ENCODE measurements around the gene DTWD1. TPM values are rescaled to one million over a fixed set of nuclear protein-coding genes. Genes with fewer than 3 reads are reported as not detected.
"Not testable (repeated sequence)": the region's sequence is repeated elsewhere in the genome, so short reads cannot be mapped to it uniquely, and the experiment has no call there.

DTWD1 gene
- total RNA-seq, 2 experiments from 2014 or later: 21.4 to 21.9 TPM

DNA sequence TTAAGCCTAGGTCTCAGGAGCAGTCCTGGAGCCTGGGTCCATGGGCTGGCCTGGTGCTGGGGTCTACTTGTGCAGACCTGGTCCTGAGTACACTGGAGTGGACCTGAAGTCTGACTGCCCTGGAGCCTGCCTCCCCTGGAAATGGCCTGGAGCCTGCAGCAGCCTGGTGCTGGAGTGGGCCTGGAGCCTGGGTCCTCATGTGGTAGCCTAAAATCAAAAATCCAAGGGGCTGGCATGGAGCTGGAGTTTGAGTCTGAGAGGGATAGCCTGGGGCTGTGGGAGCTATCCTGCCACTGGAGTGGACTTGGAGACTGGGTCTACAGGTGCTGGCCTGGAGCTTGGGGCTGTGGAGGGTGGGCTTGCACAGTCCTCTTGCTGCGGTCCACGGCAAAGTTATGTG, 15.3 kb upstream of the DTWD1 start:
- DNase-seq (no peak), ATAC-seq (no peak)
- CTCF ChIA-PET: interaction anchor here (0.8 to 1.5 kb wide), 2 partner anchors 10 to 12 kb away, joined by 3 read pairs; no protein-coding TSS in a partner anchor
- Mint-ChIP-seq H3K9me3 (peaks cover 25% of the 10 kb centered on the region), H3K36me3 (ENCODE audit: low read depth) (peaks cover 34% of the 10 kb centered on the region), H3K4me3 (no peak overlapping the region), H3K27me3 (no peaks in the 10 kb centered on the region), H3K4me1 (ENCODE audit: low read depth) (no peaks in the 10 kb centered on the region), H3K27ac (no peak overlapping the region)
- TF ChIP-seq CTCF (IDR thresholded peaks at IDR 0.05): no peak
- intact Hi-C loops (cut with micrococcal nuclease): no loop called here
- POLR2A ChIA-PET: interaction anchor here (0.5 kb wide), 1 partner anchor 803 kb away, joined by 3 read pairs; no protein-coding TSS in a partner anchor

GRCh38 chr15:49606594-49606993, 14.3 kb upstream of the DTWD1 start:
- peaks cover 32% of the 10 kb centered on the region for H3K36me3 Mint-ChIP-seq (ENCODE audit: low read depth)
- no peak for ATAC-seq
- intact Hi-C loops (cut with micrococcal nuclease): no loop called here
- peaks cover 22% of the 10 kb centered on the region for H3K9me3 Mint-ChIP-seq
- no peak overlapping the region for H3K4me3 Mint-ChIP-seq
- H3K27me3 Mint-ChIP-seq: no peaks in the 10 kb centered on the region
- no peak overlapping the region for H3K27ac Mint-ChIP-seq
- no peak for TF ChIP-seq CTCF (IDR thresholded peaks at IDR 0.05)
- ChIA-PET CTCF (interaction anchor here (1.5 kb wide), 1 partner anchor 11 kb away, joined by 3 read pairs; no protein-coding TSS in a partner anchor), POLR2A (no interaction called here)
- no peaks in the 10 kb centered on the region for H3K4me1 Mint-ChIP-seq (ENCODE audit: low read depth)
- DNase-seq: no peak

- no peak for TF ChIP-seq CTCF (IDR thresholded peaks at IDR 0.05)
- Mint-ChIP-seq H3K4me1 (ENCODE audit: low read depth) (no peaks in the 10 kb centered on the region), H3K27me3 (no peaks in the 10 kb centered on the region), H3K4me3 (no peak overlapping the region), H3K36me3 (ENCODE audit: low read depth) (peaks cover 38% of the 10 kb centered on the region), H3K9me3 (peaks cover 10% of the 10 kb centered on the region), H3K27ac (no peak overlapping the region)
- ATAC-seq (no peak), DNase-seq (no peak)
- ChIA-PET POLR2A (no interaction called here), CTCF (no interaction called here)
- intact Hi-C loops (cut with micrococcal nuclease): no loop called here
These were observed 10.5 kb upstream of the DTWD1 start for GRCh38 chr15:49610157-49610918.

GRCh38 chr15:49612240-49612639, 8.6 kb upstream of the DTWD1 start:
- intact Hi-C loops (cut with micrococcal nuclease); H3K4me1 Mint-ChIP-seq (ENCODE audit: low read depth); H3K27me3 Mint-ChIP-seq; H3K27ac Mint-ChIP-seq; ATAC-seq; DNase-seq; CTCF ChIA-PET; H3K4me3 Mint-ChIP-seq; POLR2A ChIA-PET: not testable (repeated sequence)
- peaks cover 38% of the 10 kb centered on the region for H3K36me3 Mint-ChIP-seq (ENCODE audit: low read depth)
- peaks cover 15% of the 10 kb centered on the region for H3K9me3 Mint-ChIP-seq

- Mint-ChIP-seq H3K9me3 (peaks cover 13% of the 10 kb centered on the region), H3K4me3 (peak overlapping the region; percentile 38), H3K27ac (no peak overlapping the region), H3K36me3 (ENCODE audit: low read depth) (peaks cover 28% of the 10 kb centered on the region), H3K27me3 (no peaks in the 10 kb centered on the region), H3K4me1 (ENCODE audit: low read depth) (peaks cover 41% of the 10 kb centered on the region)
- no peak for TF ChIP-seq CTCF (IDR thresholded peaks at IDR 0.05)
- ChIA-PET POLR2A (no interaction called here), CTCF (no interaction called here)
- ATAC-seq (no peak), DNase-seq (no peak)
- intact Hi-C loops (cut with micrococcal nuclease): no loop called here
These were observed 1.6 kb upstream of the DTWD1 start for GRCh38 chr15:49619226-49619625.

All from activated CD8-positive, alpha-beta T cell treated with anti-CD3 and anti-CD28 coated beads for 36 hours (primary cell).